GM19238 (cell line): ENCODE data around the gene P2RX6.
"Not testable (repeated sequence)": the region's sequence is repeated elsewhere in the genome, so short reads cannot be mapped to it uniquely, and the experiment has no call there.

Experiments
- DNase-seq: peaks from one replicate; pipeline ENCODE4 v3.0.0; 2011; ENCODE audit warnings: low spot score; ENCODE audit not compliant: insufficient read length

Gene P2RX6

DNA sequence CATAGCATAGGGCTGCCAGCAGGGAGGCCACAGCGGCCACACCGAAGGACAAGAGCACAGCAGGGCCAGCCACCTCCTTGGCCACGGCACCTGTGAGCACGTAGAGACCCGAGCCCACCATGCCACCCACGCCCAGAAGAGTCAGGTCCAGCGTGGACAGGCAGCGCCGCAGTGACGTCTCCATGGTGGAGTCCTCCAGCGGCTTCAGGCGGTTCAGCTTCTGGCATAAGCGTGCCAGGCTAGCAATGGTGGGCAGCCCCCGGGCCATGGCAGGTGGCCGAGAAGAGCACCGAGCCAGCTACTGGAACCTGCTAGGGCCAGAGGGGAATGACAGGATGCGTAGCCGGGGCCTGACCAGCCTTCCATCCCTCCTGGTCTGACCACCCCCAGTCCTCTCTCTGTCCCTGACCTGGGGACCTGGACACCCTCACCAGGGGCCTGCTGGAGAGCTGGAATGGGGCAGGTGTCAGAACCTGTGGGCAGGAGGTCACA is 16.6 kb downstream of the P2RX6 start:
- no peak for DNase-seq

DNA sequence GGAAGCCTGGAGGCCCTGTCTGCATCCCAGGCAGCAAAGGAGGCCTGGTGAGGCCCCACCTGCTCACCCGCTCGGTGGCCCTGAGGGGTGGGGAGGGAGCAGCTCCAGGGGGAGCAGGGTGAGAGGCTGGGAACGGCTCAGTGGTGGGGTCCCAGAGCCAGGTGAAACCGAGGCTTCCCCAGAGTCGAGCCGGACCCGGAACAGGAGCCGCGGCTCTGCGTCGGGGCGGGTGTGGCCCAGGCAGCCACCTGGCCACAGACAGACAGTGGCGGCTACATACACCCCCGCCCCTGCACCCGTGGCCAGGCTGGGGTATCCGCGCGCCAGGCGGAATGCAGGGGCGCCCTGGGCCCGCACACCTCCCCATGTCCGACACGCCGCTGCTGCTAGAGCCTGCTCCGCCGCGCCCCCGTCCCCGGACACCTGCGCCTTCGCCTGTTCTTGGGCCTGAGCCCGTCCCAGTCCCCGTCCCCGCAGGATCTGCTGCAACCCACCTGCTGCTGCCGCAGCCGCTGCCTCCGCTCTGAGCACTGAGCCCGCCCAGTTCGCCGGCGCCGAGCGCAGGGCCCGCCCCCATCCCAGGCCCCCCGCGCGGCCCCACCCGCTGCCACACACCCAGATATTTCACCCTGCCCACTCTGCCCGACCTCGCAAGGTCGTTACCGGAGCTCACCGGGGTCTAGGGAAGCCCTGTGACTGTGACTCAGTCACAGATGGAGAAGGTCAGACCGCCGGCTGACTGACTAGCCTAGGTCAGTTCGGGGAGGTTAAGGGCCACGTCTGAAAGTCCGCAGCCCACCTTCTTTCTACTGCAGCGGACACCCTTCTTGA is 17.3 kb downstream of the P2RX6 start, which contains the start of gene SLC7A4:
SLC7A4 (minus strand) TSS at position 525 of the 831 bp plus-strand sequence. CDS start 749 bp downstream, outside the sequence.
- DNase-seq, result no peak

DNA sequence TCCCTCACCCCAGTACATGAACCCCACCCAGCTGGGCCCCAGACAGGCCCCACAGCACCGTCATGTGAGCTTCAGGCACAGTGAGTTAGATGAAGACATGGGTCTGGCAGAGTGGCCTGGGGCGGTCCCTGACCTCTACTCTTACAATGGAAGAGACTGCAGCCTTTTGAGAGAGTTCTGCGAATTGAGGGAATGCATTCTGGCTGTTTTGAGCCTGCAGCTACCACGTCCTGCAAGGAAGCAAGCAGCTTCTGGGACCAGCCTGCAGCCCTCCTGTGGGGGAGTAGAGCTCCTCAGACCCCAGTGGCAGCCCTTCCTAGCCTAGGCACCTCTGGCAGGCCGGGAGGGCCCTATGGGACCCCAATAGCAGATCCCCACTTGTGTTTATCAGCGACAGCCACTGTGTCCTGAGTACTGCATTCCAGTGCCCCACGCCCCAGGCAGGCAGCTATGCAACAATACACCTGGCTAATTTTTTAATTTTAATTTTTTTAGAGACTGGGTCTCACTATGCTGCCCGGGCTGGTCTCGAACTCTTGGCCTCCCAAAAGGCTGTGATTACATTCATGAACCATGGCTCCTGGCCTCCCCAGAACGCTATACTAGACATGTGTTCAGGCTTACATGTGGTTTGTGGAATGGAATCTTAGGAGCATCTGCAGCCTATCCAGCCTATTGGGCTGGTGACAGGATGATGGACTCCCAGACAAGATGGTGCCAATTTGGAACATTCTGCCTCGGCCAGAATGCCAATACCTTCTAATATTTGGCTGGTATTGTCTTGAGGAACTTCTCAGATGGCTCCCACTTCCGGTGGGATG is 18.1 kb downstream of the P2RX6 start:
- no peak for DNase-seq

DNA sequence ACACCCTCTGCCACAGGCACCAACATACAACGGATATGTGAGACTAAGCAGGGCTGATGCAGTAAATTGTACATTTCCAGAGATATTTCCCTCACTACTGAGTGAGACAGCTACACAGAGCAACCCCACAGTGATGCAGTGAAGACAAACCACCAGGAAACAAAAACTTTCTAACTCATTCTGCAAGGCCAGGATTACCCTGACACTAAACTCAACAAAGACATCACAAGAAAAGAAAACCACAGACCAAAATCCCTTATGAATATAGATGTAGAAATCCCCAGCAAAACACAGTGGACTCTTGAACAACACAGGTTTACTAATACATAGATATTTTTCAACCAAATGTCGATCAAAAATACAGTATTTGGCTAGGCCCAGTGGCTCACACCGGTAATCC is 18.9 kb downstream of the P2RX6 start:
- no peak for DNase-seq

DNA sequence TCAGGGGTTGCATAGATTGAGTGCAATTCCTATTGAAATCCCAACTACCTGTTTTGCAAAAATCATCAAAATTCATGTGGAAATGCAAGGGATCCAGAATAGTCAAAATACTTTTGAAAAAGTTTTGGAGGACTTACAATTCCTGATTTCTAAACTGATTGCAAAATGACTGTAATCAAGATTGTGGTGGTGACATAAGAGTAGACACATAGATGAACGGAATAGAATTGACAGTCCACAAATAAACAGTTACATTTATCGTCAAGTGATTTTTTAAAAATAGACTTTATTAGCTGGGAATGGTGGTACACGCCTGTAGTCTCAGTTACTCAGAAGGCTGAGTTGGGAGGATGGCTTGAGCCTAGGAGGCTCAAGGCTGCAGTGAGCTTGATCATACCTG is 20.0 kb downstream of the P2RX6 start:
- no peak for DNase-seq

DNA sequence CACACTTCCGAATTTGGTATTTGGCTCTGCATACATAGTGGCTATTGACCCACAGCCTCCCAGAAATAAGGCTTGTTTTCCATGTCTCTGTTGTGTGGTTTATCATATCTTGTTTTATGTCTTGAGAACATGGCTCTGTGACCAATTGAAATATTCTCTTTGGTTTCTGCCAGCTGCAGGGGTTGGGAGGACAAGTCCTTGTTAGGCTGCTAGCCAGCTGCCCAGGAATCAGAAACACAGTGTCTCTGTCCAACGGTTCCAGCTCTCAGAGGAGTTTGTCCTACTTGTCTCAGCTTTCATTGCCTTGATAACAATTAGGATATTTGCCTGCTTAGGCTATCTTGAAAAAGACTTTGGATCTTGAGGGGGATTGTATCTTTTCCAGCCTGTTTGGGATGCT is 23.4 kb downstream of the P2RX6 start:
- DNase-seq, result no peak

DNA sequence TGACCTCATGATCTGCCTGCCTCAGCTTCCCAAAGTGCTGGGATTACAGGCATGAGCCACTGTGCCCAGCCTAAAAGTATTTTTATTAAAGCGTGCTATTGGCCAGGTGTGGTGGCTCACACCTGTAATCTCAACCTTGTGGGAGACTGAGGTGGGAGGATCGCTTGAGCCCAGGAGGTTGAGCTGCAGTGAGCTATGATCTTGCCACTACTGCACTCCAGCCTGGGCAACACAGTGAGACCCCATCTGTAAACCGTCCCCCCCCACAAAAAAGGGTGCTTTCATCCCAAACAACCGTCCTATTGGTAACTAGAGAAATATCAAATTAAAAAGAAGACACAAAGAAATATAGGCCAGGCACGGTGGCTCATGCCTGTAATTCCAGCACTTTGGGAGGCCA is 24.2 kb downstream of the P2RX6 start:
- not testable (repeated sequence) for DNase-seq

DNA sequence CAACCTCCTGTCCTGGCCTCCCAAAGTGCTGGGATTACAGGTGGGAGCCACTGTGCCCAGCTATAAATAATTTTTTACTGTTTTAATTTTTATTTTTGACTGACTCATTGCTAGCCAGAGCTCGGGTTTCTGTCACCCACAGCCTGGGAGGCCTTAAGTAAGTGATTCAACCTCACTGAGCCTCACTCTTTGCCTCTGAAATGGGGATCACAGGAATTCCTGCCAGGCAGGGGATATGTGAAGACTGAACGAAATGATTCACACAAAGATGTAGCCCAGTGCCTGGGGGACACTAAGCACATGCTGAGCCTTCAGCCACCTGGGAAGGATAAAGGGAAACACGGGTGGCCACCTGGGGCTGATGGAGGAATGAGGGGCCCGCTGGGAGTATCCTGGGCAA is 27.0 kb downstream of the P2RX6 start:
- no peak for DNase-seq

DNA sequence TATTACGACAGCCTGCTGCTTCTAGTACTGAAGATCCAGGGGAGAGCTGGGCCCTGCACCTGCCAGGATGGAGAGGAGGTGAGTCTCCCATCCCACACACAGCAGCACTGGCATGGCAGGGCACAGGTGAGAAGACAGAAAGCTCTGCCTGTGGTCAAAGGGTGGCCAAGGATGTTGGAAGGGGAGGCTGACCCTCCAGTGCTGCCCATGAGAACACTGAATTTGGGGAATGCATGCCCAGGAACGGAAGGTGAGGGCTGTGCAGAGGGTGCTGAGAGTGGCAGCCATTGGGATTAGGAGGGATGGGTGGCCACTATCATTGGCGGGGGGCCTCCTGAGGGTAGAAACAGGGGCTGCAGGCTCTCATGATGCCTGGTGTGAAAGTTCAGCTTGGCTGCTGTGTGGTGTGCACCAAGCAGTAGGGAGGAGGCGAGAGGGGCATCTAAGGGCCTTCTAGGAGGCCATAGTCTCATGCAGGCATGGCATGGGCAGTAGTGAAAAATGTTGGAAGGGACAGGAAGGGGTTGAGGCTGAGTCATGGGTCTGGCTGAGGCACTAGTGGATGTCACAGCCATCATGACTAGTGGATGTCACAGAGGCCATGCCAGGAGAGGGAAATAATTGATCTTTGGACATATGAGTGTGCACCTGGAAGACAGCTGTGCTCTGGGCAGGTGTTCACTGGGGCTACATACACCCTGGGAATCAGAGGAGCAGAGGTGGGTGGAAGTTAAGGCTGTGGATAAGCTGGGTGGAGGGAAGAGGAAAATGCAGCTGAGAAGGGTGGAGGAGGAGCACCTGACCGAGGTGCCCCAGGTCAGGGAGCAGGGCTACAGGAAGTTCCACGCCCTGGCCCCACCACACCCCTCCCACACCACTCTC is 28.3 kb downstream of the P2RX6 start:
- DNase-seq, result no peak

DNA sequence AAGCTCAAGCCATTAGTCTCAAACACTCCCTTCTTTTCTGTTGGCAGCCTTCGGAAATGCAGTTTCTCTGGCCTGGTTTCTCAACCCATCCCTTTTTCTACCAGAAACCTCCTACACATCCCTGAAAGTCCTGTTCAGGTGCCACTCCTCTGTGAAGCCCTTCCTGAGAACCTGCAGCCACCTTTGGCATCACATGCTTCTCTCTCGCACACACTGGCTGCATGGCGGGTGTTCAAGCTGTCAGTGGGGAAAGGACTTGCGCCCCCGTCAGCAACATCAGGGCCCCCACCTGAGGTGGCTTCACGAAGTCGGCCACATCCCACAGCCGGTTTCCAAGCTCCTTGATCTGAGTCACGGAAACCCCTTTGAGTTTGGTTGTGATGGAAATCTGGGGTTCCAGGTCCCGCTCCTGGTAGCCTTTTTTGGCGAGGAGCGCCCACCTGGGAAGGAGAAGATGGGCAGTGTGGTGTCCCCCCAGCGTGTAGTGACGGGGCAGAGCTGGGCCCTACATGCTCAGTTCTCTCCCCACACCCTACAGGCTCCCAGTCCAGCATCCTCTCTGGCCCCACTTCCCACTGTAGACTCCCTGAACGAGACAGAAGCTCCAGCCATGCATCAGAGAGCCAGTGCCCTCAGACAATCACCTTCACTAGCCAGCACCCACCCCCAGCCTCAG is 29.0 kb downstream of the P2RX6 start:
- DNase-seq, result no peak

DNA sequence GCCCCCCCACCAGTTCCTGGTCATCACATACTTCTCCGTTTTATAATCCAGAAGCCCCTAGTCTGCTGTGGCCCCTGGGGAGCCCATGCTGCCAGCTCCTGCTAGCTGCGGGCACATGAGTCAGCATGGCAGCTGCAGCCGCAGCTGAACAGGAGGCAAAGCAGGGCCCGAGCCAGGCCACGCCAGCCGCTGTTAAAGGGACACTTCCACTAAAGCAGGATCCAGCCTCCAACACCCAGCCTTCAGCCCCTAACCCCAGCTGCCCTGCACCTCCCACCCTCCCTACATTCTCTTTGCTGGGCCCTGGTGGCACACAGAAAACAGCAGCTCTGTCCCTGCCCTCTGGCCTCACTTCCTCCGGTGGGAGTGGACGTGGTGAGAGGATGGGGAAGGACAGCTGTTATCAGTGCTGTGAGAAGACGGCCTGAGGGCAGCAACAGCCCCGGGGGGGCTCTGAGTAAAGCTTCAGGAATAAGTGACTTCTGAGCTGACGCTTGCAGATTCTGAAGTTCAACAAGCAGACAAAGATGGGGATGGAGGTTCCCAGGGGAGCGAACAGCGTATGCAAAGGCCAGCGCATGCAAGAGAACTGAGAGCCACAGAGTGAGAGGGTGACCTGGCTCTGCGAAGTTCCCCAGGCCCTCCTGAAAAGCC is 30.1 kb downstream of the P2RX6 start:
- no peak for DNase-seq

DNA sequence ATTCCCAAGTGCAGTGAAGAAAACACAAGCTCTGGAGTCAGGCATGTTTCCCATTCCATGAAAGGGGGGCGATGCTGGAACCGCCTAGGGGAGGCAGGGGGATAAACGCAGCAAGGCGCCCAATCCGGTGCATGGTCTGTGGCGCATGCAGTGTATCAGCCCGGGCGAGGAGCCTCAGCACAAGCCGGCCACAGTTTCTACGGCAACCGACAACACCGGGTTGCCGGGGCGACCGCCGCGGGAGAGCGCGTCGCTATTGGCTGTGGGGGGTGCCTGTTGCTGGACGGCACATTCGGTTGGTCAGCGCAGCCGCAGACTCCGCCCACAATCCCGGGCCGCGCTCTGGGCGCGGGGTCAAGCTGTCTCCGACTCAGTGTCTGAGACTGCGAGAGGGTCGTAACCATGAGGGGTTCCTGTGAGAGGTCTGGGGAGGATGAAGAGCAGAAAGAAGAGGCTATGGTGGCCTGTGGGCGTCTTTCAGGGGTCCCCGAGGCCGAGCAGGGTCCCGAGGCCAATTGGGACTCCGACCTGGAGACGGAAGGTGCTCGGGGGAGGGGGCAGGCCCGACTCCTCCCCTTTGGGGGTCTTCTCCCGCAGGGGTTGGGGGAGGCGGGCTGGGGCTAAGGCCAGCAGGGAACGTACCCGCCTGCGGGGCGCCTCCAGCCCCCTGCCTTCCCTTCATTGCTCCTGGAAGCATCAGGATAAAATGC is 30.8 kb downstream of the P2RX6 start, which contains the start of gene LRRC74B:
LRRC74B (plus strand) TSS at position 362 of the 710 bp plus-strand sequence; CDS start at position 403, 41 bp downstream.
- peak; percentile 90 for DNase-seq

DNA sequence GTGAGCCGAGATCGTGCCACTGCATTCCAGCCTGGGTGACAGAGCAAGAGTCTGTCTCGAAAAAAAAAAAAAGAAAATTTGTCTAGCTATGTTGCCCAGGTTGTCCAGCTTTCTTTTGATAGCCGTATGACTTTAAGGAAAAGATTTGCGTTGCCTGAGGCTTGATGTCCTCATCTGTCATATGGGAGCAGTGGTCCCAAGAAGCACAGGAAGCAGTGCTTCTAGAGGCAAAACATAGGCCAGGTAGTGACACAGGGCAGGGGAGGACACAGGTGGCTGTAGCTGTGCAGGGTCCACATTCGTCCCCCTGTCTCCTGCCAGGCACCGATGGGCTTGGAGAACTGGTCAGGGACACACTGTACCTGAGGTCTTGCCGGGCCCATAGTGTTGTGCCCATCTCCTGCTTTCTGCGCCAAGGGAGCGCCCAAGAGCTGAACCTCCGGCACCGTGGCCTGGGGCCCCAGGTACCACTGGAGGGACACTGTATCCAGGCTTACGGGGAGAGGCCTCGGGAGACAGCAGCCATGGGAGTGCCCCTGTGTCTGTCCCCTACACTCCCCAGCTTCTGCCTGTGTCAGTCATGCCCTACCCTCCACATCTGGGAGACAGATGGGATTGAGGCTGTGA is 32.2 kb downstream of the P2RX6 start:
- no peak for DNase-seq

DNA sequence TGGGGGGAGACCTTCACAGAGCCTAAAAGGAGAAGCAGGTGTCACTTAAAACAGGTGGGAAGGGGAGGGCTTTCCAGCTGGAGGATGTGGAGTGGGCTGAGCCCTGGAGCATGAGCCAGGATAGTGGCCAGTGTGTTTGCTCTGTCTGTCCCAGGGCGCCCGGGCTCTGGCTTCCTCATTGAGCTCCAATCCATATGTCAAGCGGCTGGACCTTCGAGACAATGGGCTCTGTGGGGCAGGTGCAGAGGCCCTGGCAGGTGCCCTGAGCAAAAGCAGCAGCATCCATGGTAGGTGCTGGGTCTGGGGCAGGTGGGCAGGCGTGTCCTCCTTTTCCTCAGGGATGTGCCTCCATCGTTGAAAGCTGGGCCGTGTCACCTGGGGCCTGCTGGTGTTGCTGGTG is 32.8 kb downstream of the P2RX6 start:
- no peak for DNase-seq

DNA sequence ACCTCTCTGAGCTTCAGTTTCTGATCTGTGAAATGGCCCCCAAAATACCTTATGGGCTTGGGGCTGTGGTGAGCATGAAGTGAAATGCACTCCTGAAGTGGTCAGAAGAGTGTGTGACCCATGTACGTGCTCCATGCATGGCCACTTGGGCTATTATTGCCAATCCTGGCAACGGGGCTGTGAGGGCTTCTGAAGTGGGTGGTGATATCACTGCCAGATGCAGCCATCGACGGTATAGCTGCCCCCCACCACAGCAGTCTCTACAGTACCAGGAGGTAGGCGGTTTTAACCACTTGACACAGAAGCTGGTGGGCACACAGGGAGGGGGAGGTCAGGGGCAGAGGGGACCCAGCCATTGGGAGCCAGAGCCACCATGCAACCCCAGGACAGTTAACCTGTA is 33.5 kb downstream of the P2RX6 start:
- DNase-seq, result not testable (repeated sequence)

DNA sequence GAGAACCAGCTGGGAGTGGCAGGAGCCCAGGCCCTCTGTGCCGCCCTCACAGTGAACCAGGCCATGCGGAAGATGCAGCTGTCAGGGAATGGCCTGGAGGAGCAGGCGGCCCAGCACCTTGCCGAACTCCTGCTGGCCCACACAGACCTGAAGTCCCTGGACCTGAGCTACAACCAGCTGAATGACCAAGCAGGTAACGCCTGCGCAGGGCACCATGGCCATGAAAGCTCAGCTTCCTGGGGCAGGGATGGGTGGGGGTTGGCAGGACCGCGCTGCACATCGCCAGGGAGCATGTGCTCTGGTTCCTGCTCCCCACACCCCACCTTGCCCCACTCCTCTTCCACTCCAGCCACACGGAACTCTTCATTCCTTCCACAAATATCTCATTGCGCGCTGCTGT is 34.0 kb downstream of the P2RX6 start:
- not testable (repeated sequence) for DNase-seq

DNA sequence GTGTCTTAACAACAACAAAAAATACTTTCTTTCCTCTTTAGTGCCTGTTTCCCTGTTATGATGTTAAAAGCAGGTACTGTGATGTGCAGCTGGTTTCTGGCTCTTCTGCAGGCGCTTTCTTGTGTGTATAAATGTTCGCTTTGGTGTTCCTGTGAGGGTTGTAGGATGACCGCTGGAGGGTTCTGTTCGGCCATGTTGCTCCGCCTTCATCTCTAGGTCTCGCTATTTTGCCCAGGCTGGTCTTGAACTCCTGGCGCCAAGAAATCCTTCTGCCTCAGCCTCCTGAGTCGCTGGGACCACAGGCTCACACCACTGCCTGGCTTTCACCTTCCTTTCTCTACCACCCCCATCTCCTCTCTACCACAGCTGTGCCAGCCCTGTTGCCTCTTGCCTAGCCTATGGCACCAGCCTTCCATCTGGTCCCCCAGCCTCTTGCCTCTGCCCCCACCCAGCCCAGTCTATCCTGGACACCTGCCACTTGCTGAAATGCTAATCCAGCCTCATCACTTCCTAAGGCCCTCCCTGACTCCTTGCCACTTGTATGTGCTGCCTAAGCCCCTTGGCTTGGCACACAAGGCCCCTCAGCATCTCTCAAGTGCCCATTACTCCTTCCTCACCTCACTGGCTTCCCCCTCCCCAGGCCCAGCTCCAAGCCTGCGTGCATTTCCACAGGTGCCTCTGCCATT is 36.3 kb downstream of the P2RX6 start:
- no peak for DNase-seq

DNA sequence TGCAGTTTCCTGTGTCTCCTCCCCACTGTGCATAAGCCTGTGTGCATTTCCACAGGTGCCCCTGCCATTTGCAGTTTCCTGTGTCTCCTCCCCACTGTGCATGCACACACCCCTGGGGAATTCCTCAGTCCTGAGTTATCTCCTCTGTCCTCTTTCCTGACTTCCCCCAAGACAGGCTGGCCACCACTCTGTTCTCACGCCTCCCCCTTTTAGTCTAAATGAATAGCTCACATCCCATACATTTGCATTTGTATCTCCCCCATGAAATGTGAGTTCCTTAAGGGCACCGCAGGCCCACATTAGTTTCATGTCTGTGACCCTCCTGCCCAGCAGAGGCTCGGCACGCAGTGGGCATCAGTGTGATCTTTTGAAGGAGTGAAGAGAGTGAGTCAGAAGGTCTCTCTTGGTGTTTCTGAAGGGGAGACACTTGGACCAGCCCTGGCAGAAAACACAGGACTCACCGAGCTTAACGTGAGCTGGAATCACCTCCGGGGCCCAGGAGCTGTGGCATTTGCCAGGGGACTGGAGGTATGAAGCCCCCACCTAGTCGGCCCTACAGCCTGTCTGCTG is 37.0 kb downstream of the P2RX6 start:
- DNase-seq, result no peak
